LNCaP clone FGC (cell line): ENCODE measurements around the gene SHTN1.

Source experiments
- DNase-seq: peaks from one replicate; pipeline ENCODE4 v3.0.0-alpha.2; 2011; ENCODE audit warnings: low read depth
- H3K4me3 ChIP-seq: 2 replicates; pipeline ENCODE4 v1.5.1; 2011; ENCODE audit warnings: mild to moderate bottlenecking, low read depth, low read length, control low read depth
- CTCF ChIP-seq: IDR thresholded peaks from 2 replicates; pipeline ENCODE4 v1.5.1; 2012; ENCODE audit warnings: mild to moderate bottlenecking; ENCODE audit not compliant: control insufficient read depth, insufficient read depth; ENCODE audit errors: extremely low read depth

The SHTN1 gene

GRCh38 chr10:116833986-116834985, 170.7 kb downstream of the SHTN1 start:
- no peak for TF ChIP-seq CTCF
- no peak for DNase-seq
- no peak overlapping the region for H3K4me3 ChIP-seq

GRCh38 chr10:116831790-116832189, 173.2 kb downstream of the SHTN1 start:
- DNase-seq, result no peak
- TF ChIP-seq CTCF, result no peak
- H3K4me3 ChIP-seq, result no peak overlapping the region
